ENCODE measurements around the gene NQO1. TPM values are rescaled to one million over a fixed set of nuclear protein-coding genes. Genes with fewer than 3 reads are reported as not detected.

The NQO1 gene
- total and polyA plus RNA-seq, 9 of the 15 experiments (the other 6 are each of a cell fraction or from before 2014, with no cell fraction given), result 96.7 to 198 (median 122) TPM

DNA sequence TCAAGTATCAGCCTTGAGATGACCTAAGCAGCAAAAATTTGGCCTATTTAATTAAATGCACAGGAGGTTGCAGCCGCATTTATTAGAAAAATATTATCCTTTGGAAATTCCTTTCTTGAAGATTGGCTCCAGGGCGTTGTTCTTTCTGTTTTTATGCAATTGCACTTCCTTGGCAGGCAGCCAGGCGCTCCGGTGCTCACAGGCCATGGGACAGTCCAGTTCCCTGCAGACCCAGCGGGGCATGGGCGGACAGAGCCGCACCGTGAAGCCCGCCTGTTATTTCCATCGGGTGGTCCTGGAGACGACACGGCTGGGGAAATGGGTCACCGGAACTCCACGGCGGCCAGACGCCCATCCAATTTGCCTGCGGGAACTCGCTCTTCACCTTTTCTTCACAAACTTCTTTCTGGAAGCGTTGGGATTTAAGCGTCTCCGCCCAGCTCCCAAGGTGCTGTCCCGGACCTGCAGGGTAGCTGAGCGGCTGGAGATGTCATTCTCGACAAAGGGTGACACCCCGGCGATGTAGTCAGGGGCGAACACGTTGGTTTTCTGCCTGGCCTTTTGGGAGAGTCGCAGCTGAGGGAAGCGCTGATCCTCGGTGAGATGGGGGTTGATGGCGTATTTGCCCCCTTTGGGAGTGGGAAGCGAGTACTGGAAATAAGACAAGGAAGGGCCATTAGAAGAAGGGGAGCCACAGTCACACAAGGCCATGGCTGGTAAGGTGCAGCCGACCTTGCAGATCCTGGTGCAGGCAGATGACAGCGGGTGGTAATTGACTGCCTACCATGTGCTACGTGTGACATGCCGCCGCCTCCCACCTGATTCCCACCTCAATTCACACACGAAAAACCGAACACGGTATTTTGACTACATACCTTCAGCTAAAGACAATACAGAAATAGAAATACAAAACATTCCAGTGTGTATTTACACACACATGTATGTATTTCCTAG is 15.9 kb upstream of the NQO1 start (continued):
- TF ChIP-seq ESRRA (IDR thresholded peaks at IDR 0.05; ENCODE audit: borderline replicate concordance, low read depth), result no peak
- no peak for TF ChIP-seq RFX7 (CRISPR knock-in tag; IDR thresholded peaks at IDR 0.05)
- TF ChIP-seq POLR2G (IDR thresholded peaks at IDR 0.05; ENCODE audit: low read depth, low read length), result peak; percentile 50
- TF ChIP-seq NFXL1 (CRISPR knock-in tag; IDR thresholded peaks at IDR 0.05), result no peak
- TF ChIP-seq PHB (CRISPR knock-in tag; IDR thresholded peaks at IDR 0.05), result no peak
- TF ChIP-seq, protein P1, sequence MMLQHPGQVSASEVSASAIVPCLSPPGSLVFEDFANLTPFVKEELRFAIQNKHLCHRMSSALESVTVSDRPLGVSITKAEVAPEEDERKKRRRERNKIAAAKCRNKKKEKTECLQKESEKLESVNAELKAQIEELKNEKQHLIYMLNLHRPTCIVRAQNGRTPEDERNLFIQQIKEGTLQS (IDR thresholded peaks at IDR 0.05), result no peak
- TF ChIP-seq, protein P1 (CRISPR knock-in tag; conservative IDR thresholded peaks at IDR 0.05), result no peak
- peak; percentile 81 for TF ChIP-seq NFIC (IDR thresholded peaks at IDR 0.05)

DNA sequence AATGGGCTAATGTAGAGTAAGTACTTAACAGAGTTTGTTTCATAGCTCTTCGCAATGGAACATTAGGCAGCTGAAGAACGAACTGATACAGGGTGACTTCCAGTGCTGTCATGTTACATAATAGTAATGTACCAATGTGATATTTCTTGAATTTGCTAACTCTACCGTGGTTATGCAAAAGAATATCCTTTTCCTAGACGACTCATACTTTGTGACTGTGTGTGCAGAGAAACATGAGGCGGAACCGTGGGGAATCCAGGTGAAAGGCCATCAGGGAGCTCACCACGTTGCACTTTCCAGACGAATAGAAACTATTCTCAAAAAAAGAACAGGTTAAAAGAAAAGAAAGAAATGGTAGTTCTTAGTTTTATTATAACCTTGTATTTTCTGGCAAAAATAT is 15.2 kb upstream of the NQO1 start:
- H3K4me3 ChIP-seq, result no peak overlapping the region
- no peak overlapping the region for H3K9ac ChIP-seq (ENCODE audit: insufficient read depth in 1 of 2, low read depth in 2 of 2, low read length in 2 of 2)
- DNase-seq (ENCODE audit: extremely low read depth in 1 of 4, low spot score in 3 of 4) (no peak), FAIRE-seq (no peak), ATAC-seq (no peak)
- no peak overlapping the region for H3K4me2 ChIP-seq (ENCODE audit: insufficient read depth, low read length)
- no TSS peak for BruUV-seq (replicated peaks)
- no peaks in the 10 kb centered on the region for H3K27me3 ChIP-seq (ENCODE audit: control insufficient read depth in 2 of 2, insufficient read depth in 2 of 2, low read length in 2 of 2)
- H2AFZ ChIP-seq (ENCODE audit: low read depth, low read length), result no peak overlapping the region
- peaks cover 73% of the 10 kb centered on the region for H3K36me3 ChIP-seq (ENCODE audit: control insufficient read depth, insufficient read depth, low read length)
- no peaks in the 10 kb centered on the region; a peak in 1 of 5 replicates for H3K4me1 ChIP-seq (replicated peaks in 1 of 2; ENCODE audit: control insufficient read depth in 2 of 2, insufficient read depth in 2 of 2, low read length in 2 of 2)
- POLR2A ChIA-PET, result interaction anchor here (0.6 to 5.6 kb wide), 7 partner anchors 9 to 28 kb away, joined by 3 to 66 read pairs (median 4); partner anchors contain the start of gene NQO1
- no peaks in the 10 kb centered on the region; the same call in 1 of the 2 replicates for H4K20me1 ChIP-seq (replicated peaks; ENCODE audit: control insufficient read depth, insufficient read depth, low read length)
- peaks cover 5% of the 10 kb centered on the region; the same call in 2 of the 3 replicates for H3K79me2 ChIP-seq (ENCODE audit: control insufficient read depth, insufficient read depth, low read length)
- in situ Hi-C loops (cut with MboI) (no loop called here), intact Hi-C loops (cut with micrococcal nuclease) (no loop called here)
- no peaks in the 10 kb centered on the region for H3K9me3 ChIP-seq (replicated peaks; ENCODE audit: control insufficient read depth, insufficient read depth, low read depth, low read length)
- no peaks in the 10 kb centered on the region for H3K9me1 ChIP-seq (ENCODE audit: control insufficient read depth, insufficient read depth, low read length)
- H3K27ac ChIP-seq (ENCODE audit: extremely low read depth, low read depth, low read length), result no peak overlapping the region
- CTCF ChIA-PET (ENCODE audit: low intra/inter-chr PET ratio), result no interaction called here
- 86% methylated on average over 8 of the region's 8 CpGs for WGBS (ENCODE audit: insufficient coverage, low coverage, missing lambda C conversion rate)
- TF ChIP-seq SRSF7 (optimal IDR thresholded peaks at IDR 0.05; ENCODE audit: low read depth, low read length) (no peak), NCOA4 (IDR thresholded peaks at IDR 0.05; ENCODE audit: partially characterized antibody) (no peak), POLR3A (IDR thresholded peaks at IDR 0.05; ENCODE audit: borderline replicate concordance, extremely low read depth, insufficient read depth, insufficient read length) (no peak), SRSF1 (IDR thresholded peaks at IDR 0.05; ENCODE audit: low read depth, low read length) (no peak), E2F3 (CRISPR knock-in tag; IDR thresholded peaks at IDR 0.05) (no peak), ZNF354B (CRISPR knock-in tag; IDR thresholded peaks at IDR 0.05) (no peak), MXI1 (IDR thresholded peaks at IDR 0.05; ENCODE audit: low read depth, low read length) (no peak)
- TF ChIP-seq, protein P2, sequence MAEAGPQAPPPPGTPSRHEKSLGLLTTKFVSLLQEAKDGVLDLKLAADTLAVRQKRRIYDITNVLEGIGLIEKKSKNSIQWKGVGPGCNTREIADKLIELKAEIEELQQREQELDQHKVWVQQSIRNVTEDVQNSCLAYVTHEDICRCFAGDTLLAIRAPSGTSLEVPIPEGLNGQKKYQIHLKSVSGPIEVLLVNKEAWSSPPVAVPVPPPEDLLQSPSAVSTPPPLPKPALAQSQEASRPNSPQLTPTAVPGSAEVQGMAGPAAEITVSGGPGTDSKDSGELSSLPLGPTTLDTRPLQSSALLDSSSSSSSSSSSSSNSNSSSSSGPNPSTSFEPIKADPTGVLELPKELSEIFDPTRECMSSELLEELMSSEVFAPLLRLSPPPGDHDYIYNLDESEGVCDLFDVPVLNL (CRISPR knock-in tag; IDR thresholded peaks at IDR 0.05; ENCODE audit: low read depth), result no peak
- TF ChIP-seq, protein P3, sequence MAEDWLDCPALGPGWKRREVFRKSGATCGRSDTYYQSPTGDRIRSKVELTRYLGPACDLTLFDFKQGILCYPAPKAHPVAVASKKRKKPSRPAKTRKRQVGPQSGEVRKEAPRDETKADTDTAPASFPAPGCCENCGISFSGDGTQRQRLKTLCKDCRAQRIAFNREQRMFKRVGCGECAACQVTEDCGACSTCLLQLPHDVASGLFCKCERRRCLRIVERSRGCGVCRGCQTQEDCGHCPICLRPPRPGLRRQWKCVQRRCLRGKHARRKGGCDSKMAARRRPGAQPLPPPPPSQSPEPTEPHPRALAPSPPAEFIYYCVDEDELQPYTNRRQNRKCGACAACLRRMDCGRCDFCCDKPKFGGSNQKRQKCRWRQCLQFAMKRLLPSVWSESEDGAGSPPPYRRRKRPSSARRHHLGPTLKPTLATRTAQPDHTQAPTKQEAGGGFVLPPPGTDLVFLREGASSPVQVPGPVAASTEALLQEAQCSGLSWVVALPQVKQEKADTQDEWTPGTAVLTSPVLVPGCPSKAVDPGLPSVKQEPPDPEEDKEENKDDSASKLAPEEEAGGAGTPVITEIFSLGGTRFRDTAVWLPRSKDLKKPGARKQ (CRISPR knock-in tag; IDR thresholded peaks at IDR 0.05), result no peak

Data from K562 (cell line).